Stimulated activated CD8-positive, alpha-beta memory T cell treated with anti-CD3 and anti-CD28 coated beads, Interleukin-7, amount 100 ng/mL, for 4 hours (primary cell): ENCODE data around the gene ARIH2.
A peak's percentile ranks its signal among the peaks of the same experiment; 100 is the strongest.

Experiments used
- DNase-seq, 2 donors: peaks; one replicate each; pipeline ENCODE4 v3.0.0-alpha.2; 2020; ENCODE audit warnings: low read depth in 2 of 2

ARIH2 gene

GRCh38 chr3:49019941-49020329 lies 101.3 kb downstream of the ARIH2 start:
- no peak for DNase-seq

GRCh38 chr3:49020330-49021212 lies 101.9 kb downstream of the ARIH2 start:
- peak in 1 of 2 donors; percentile 24 for DNase-seq

GRCh38 chr3:49021213-49021812 lies 102.7 kb downstream of the ARIH2 start:
- peak; percentile 95 to 97 for DNase-seq

GRCh38 chr3:49021813-49022687 lies 103.4 kb downstream of the ARIH2 start, which contains the start of gene NDUFAF3:
TSS of gene NDUFAF3 (plus strand) at chr3:49022121. CDS start at chr3:49022145, 24 bp downstream.
- peak; percentile 78 to 86 for DNase-seq

GRCh38 chr3:49022688-49023171 lies 104.1 kb downstream of the ARIH2 start:
- DNase-seq = no peak

- DNase-seq = no peak
Observed at GRCh38 chr3:49023775-49024174, 105.1 kb downstream of the ARIH2 start.

GRCh38 chr3:49024449-49024848 lies 105.8 kb downstream of the ARIH2 start:
- DNase-seq = no peak

- DNase-seq = no peak
Observed at GRCh38 chr3:49025005-49025792, 106.6 kb downstream of the ARIH2 start.

- DNase-seq = no peak
Observed at GRCh38 chr3:49025793-49026520, 107.3 kb downstream of the ARIH2 start.

GRCh38 chr3:49026536-49026935 lies 107.9 kb downstream of the ARIH2 start:
- no peak for DNase-seq

- DNase-seq = no peak
Observed at GRCh38 chr3:49027634-49028033, 109.0 kb downstream of the ARIH2 start.

GRCh38 chr3:49028298-49028672 lies 109.6 kb downstream of the ARIH2 start:
- DNase-seq = no peak

- peak; percentile 87 to 89 for DNase-seq
Observed at GRCh38 chr3:49028673-49029562, 110.3 kb downstream of the ARIH2 start, which contains the start of gene IMPDH2. TSS of gene IMPDH2 (minus strand) at chr3:49029398. CDS start at chr3:49029350, 48 bp downstream.

GRCh38 chr3:49029563-49029884 lies 110.9 kb downstream of the ARIH2 start:
- no peak for DNase-seq

GRCh38 chr3:49030321-49030720 lies 111.7 kb downstream of the ARIH2 start:
- no peak for DNase-seq

- no peak for DNase-seq
Observed at GRCh38 chr3:49032646-49033304, 114.1 kb downstream of the ARIH2 start.

- DNase-seq = no peak
Observed at GRCh38 chr3:49034650-49035049, 116.0 kb downstream of the ARIH2 start.

GRCh38 chr3:49035281-49035680 lies 116.6 kb downstream of the ARIH2 start:
- DNase-seq = no peak
